ENCODE data around the gene AGPAT1. TPM values are rescaled to one million over a fixed set of nuclear protein-coding genes. Genes with fewer than 3 reads are reported as not detected.
"Not testable (repeated sequence)": the region's sequence is repeated elsewhere in the genome, so short reads cannot be mapped to it uniquely, and the experiment has no call there.

Gene AGPAT1
- polyA plus RNA-seq, 1 donor, result 109 TPM

DNA sequence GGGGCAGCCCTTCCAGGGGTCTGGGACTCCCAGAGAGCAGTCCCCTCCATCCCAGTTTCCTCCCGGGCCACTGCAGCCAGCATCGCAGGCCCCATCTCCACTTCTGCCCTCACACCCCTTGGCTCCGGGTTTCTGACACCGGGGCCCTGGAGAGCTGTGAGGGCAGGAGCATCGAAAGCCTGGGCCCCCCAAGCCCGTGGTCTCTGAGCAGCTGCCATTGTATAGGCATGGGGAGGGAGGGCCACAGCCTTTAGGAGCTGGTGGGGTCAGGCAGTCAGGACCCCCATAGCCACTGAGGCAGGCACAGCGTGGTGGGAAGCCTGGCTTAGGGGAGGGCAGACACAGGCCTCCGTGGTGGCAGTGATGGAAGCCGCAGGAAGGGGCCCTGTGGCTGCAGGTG is 26.3 kb upstream of the AGPAT1 start:
- no peak overlapping the region for H3K4me3 ChIP-seq (ENCODE audit: low read length)
- WGBS (ENCODE audit: insufficient coverage, low lambda C conversion rate), result no CpG with 5 or more reads among the region's 9 CpGs
- H3K9me3 ChIP-seq (ENCODE audit: control insufficient read depth, low read depth, low read length), result no peaks in the 10 kb centered on the region
- no peak overlapping the region for H3K27ac ChIP-seq (ENCODE audit: low read length)
- peaks cover 7% of the 10 kb centered on the region for H3K27me3 ChIP-seq (ENCODE audit: control insufficient read depth, insufficient read depth, low read length)
- no peaks in the 10 kb centered on the region for H3K36me3 ChIP-seq (ENCODE audit: control insufficient read depth, insufficient read depth, low read length)
- no peak for DNase-seq
- H3K4me1 ChIP-seq (ENCODE audit: control insufficient read depth, insufficient read depth, low read length), result no peaks in the 10 kb centered on the region

DNA sequence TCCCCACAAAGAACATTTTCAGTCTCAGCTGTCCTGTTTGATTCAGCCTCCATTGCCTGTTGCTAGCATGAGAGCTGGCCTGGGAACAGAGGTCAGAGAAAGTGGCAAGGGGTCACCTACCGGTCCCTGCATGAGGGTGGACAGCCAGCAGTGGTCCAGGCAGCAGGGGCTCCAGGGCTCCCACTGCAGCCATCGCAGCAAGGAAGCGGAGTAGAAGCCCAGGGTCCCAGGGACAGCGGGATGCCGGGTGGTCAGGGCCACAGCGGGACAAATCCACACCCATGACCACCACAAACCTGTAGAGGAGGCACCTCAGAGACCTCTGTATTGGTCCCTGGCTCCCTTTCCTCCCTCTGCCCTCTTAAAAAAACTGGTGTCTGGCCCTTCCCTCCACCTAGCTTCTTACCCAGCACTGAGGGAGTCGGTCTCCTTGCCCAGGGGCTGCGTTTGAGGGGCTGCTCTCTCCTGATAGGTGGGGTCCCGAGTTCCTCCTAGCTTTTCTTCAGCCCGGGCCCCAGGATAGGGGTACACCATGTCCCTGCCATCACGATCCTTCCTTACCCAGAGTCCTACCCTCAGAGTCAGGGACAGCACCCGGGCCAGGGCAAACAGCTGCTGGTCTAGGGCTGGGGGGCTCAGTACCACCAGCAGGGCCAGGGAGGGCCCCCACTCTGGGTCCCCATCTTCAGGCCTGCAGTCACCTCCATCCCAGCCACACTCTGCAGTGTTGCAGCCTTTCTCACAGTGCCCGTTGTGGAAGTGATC is 25.0 kb upstream of the AGPAT1 start:
- H3K4me1 ChIP-seq (ENCODE audit: control insufficient read depth, insufficient read depth, low read length), result peaks cover 5% of the 10 kb centered on the region
- no peaks in the 10 kb centered on the region for H3K36me3 ChIP-seq (ENCODE audit: control insufficient read depth, insufficient read depth, low read length)
- no peak overlapping the region for H3K4me3 ChIP-seq (ENCODE audit: low read length)
- H3K27me3 ChIP-seq (ENCODE audit: control insufficient read depth, insufficient read depth, low read length), result peaks cover 7% of the 10 kb centered on the region
- DNase-seq, result no peak
- no CpG with 5 or more reads among the region's 13 CpGs for WGBS (ENCODE audit: insufficient coverage, low lambda C conversion rate)
- H3K27ac ChIP-seq (ENCODE audit: low read length), result no peak overlapping the region
- H3K9me3 ChIP-seq (ENCODE audit: control insufficient read depth, low read depth, low read length), result no peaks in the 10 kb centered on the region

DNA sequence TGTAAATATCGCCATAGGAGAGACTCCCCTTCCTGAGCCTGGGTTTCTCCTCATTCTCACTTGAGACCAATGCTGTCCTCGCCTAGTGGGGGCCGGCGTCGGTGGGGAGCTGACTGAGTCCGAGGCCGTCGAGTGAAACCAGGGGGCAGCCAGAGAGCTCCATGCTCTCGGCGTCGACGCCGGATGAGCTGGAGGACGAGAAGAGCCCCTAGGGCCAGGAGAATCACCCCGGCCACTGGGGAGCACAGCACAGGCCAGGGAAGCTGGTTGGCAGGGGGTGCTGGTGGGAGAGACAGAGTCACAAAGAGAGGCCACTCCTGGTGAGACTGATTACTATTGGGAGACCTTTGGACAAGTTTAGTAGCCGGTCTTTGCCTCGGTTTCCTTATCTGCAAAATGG is 23.0 kb upstream of the AGPAT1 start:
- Histone ChIP-seq H3K4me1 (ENCODE audit: control insufficient read depth, insufficient read depth, low read length) (peaks cover 12% of the 10 kb centered on the region), H3K27ac (ENCODE audit: low read length) (no peak overlapping the region), H3K4me3 (ENCODE audit: low read length) (no peak overlapping the region), H3K36me3 (ENCODE audit: control insufficient read depth, insufficient read depth, low read length) (no peaks in the 10 kb centered on the region), H3K9me3 (ENCODE audit: control insufficient read depth, low read depth, low read length) (no peaks in the 10 kb centered on the region), H3K27me3 (ENCODE audit: control insufficient read depth, insufficient read depth, low read length) (peaks cover 3% of the 10 kb centered on the region)
- no peak for DNase-seq
- no CpG with 5 or more reads among the region's 17 CpGs for WGBS (ENCODE audit: insufficient coverage, low lambda C conversion rate)

DNA sequence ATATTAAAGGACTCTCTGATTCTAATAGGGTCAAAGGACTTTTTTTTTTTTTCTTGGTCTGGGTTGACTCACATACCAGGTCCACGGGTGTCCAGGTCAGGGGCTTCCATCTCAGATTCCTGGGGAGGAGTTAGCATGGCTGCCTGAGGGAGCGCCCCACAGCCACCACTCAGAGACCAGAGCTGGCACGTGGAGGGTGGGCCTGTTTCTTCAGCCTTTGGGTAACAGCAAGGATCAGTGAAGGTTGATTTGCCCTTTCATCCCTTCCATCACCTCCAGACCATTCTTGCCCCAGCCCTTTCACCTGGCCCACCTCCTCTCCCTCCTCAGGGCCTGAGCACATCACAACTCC is 22.4 kb upstream of the AGPAT1 start:
- no peak overlapping the region for H3K27ac ChIP-seq (ENCODE audit: low read length)
- DNase-seq, result no peak
- H3K36me3 ChIP-seq (ENCODE audit: control insufficient read depth, insufficient read depth, low read length), result no peaks in the 10 kb centered on the region
- peaks cover 15% of the 10 kb centered on the region for H3K4me1 ChIP-seq (ENCODE audit: control insufficient read depth, insufficient read depth, low read length)
- no peak overlapping the region for H3K4me3 ChIP-seq (ENCODE audit: low read length)
- no peaks in the 10 kb centered on the region for H3K27me3 ChIP-seq (ENCODE audit: control insufficient read depth, insufficient read depth, low read length)
- H3K9me3 ChIP-seq (ENCODE audit: control insufficient read depth, low read depth, low read length), result no peaks in the 10 kb centered on the region
- no CpG with 5 or more reads among the region's 3 CpGs for WGBS (ENCODE audit: insufficient coverage, low lambda C conversion rate)

DNA sequence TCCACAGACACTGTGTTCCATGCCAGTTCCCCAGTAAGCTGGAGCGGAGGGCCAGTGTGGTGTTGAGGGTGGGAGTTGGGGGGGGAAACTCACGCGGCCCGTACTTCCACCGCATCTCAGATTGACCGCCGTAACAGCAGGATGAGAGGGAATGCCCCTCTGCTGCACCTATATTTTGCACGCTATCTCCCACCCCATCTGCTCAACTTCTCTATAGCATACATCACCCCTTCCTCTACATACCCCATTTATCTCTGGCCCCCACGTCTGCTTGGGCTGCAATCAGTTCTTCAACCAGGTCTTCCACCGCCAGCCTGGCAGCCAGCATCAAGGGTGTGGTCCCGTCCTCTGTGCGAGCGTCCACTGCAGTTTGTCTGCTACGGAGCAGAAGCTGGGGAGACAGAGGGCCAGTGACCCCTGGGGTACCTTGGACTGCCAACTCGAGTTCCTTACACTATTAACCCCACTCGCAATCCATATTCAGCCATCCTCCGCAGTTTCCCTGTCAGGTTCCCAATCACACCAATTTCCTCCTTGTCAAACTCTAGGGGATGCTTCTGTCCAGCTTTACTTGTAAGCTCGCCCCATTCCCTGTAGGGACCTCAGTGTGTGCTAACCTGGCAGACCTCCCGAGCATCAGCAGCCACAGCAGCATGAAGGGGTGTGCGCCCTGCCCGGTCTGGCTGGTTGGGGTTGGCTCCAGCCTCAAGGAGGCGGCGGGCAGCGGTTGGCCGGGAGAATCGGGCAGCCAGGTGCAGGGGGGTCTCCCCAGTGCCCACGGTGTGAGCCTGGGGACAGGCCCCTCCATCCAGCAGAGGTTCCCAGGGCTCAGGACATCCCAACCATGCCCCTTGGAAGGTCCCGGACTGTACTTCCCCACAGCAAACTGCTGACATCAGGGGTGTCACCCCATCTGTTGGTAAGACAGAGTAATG is 21.1 kb upstream of the AGPAT1 start:
- H3K4me3 ChIP-seq (ENCODE audit: low read length), result peak overlapping the region; percentile 99
- peak in 1 of 2 donors; percentile 61 for DNase-seq
- H3K27me3 ChIP-seq (ENCODE audit: control insufficient read depth, insufficient read depth, low read length), result no peaks in the 10 kb centered on the region
- WGBS (ENCODE audit: insufficient coverage, low lambda C conversion rate), result no CpG with 5 or more reads among the region's 28 CpGs
- H3K36me3 ChIP-seq (ENCODE audit: control insufficient read depth, insufficient read depth, low read length), result no peaks in the 10 kb centered on the region
- H3K9me3 ChIP-seq (ENCODE audit: control insufficient read depth, low read depth, low read length), result no peaks in the 10 kb centered on the region
- peaks cover 25% of the 10 kb centered on the region for H3K4me1 ChIP-seq (ENCODE audit: control insufficient read depth, insufficient read depth, low read length)
- peak overlapping the region; percentile 100 for H3K27ac ChIP-seq (ENCODE audit: low read length)

DNA sequence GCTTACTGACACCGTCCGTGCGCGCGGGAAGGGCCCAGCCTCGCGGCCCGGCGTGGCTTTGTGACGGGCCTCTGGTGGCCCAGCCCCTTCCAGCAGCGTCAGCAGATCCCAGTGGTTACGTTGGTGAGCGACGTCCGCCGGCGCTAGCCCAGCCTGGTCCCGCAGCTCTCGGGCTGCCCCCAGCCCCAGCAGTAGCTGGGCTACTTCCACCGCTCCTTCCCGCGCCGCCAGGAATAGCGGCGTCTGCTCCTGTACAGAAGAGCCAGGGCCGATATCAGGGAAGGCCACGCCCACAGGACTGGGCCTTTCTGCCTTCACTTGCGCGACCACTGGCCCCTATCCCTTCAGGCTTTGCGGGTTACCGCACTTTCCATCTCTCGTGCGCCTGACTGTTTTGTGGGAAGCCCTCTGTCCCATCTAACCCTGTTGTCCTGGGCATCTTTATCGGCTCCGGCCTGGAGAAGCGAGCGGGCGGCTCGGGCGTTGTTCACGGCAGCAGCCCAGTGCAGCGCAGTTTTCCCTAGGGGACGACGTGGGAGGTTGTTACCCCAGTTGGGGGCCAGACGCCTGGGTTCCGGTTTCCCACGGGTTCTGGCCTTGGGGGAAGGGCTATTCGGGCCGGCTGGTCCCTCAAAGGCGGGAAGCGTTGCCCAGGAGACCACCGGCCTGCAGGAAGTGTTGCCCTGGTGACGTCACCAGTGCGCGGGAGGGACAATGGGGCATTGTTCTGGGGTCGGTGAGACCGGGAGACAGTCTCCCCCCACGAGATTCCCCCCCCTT is 20.2 kb upstream of the AGPAT1 start:
- peak overlapping the region; percentile 100 for H3K27ac ChIP-seq (ENCODE audit: low read length)
- no CpG with 5 or more reads among the region's 58 CpGs for WGBS (ENCODE audit: insufficient coverage, low lambda C conversion rate)
- H3K9me3 ChIP-seq (ENCODE audit: control insufficient read depth, low read depth, low read length), result no peaks in the 10 kb centered on the region
- peak; percentile 91 to 92 for DNase-seq
- no peaks in the 10 kb centered on the region for H3K36me3 ChIP-seq (ENCODE audit: control insufficient read depth, insufficient read depth, low read length)
- peak overlapping the region; percentile 99 for H3K4me3 ChIP-seq (ENCODE audit: low read length)
- H3K27me3 ChIP-seq (ENCODE audit: control insufficient read depth, insufficient read depth, low read length), result no peaks in the 10 kb centered on the region
- H3K4me1 ChIP-seq (ENCODE audit: control insufficient read depth, insufficient read depth, low read length), result peaks cover 33% of the 10 kb centered on the region

DNA sequence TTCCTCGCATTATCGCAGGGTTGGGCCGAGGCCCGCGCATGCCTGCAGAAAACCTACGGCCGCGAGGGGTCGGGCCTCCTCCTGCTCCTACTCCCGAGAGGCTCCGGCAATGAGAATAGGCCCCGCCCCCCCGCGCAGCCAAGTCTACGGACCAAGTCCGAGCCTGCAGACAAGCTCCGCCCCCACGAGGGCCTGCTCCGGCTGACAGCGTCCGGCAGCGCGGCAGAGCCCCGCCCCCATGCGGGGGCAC is 19.7 kb upstream of the AGPAT1 start:
- WGBS (ENCODE audit: insufficient coverage, low lambda C conversion rate), result no CpG with 5 or more reads among the region's 25 CpGs
- no peaks in the 10 kb centered on the region for H3K27me3 ChIP-seq (ENCODE audit: control insufficient read depth, insufficient read depth, low read length)
- peak overlapping the region; percentile 100 for H3K27ac ChIP-seq (ENCODE audit: low read length)
- peak; percentile 100 for DNase-seq
- peaks cover 37% of the 10 kb centered on the region for H3K4me1 ChIP-seq (ENCODE audit: control insufficient read depth, insufficient read depth, low read length)
- peak overlapping the region; percentile 99 for H3K4me3 ChIP-seq (ENCODE audit: low read length)
- H3K9me3 ChIP-seq (ENCODE audit: control insufficient read depth, low read depth, low read length), result no peaks in the 10 kb centered on the region
- H3K36me3 ChIP-seq (ENCODE audit: control insufficient read depth, insufficient read depth, low read length), result no peaks in the 10 kb centered on the region

DNA sequence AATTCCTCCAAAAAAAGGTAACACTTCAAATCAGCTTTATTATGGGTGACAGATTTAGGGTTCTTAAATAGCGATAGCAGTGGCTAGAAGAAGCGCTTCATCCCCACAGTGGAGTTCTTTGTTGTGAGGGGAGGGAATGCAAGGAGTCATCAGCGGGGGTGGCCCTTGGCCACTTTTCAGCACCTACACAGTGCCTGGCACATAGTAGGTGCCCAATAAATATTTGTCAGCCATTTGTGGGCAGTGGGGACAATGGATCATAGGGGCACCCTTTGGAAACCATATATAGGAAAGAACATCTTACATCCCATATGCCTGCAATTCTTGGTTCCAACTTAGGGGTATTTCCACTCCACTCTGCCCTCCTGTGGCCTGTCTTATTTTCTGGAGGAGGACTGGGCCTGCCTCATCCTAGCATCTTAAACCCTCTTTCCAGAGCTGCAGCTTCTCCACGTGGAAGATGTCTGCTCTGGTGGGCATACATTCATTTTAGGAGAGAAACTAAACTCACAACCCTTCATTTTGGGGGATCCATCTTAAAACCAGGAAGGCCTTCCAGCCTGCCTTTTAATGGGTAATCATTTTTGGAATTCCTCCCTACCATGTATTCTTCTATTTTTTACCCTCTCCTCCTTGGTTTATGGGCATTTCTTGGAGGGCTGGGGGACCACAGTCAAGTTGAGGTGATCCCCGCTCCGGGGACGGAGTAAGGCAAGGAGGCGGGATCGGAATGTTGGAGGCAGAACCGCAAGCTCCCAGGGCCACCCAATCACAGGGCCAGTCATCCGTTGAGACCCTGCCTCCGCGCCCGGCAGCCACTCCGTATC is 19.2 kb upstream of the AGPAT1 start:
- peak in 1 of 2 donors; percentile 67 for DNase-seq
- no CpG with 5 or more reads among the region's 15 CpGs for WGBS (ENCODE audit: insufficient coverage, low lambda C conversion rate)
- no peaks in the 10 kb centered on the region for H3K36me3 ChIP-seq (ENCODE audit: control insufficient read depth, insufficient read depth, low read length)
- H3K27ac ChIP-seq (ENCODE audit: low read length), result peak overlapping the region; percentile 85
- H3K4me1 ChIP-seq (ENCODE audit: control insufficient read depth, insufficient read depth, low read length), result peaks cover 39% of the 10 kb centered on the region
- no peaks in the 10 kb centered on the region for H3K27me3 ChIP-seq (ENCODE audit: control insufficient read depth, insufficient read depth, low read length)
- no peaks in the 10 kb centered on the region for H3K9me3 ChIP-seq (ENCODE audit: control insufficient read depth, low read depth, low read length)
- H3K4me3 ChIP-seq (ENCODE audit: low read length), result peak overlapping the region; percentile 40

DNA sequence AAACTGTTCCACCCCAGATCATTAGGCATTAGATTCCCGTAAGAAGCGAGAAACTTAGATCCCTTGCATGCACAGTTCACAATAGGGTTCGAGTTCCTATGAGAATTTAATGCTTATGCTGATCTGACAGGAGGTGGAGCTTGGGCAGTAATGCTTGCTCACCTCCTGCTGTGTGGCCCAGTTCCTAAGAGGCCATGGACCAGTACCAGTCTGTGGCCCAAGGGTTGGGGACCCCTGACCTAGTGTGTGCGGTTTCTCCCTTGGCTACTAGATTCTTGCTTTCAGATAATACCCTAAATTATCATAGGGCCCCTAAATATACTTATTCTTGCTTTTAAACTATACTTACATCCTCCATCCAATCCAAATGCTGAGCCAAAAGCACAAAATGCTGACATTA is 18.5 kb upstream of the AGPAT1 start:
- WGBS (ENCODE audit: insufficient coverage, low lambda C conversion rate), result no CpG with 5 or more reads among the region's 4 CpGs
- DNase-seq, result no peak
- Histone ChIP-seq H3K4me1 (ENCODE audit: control insufficient read depth, insufficient read depth, low read length) (peaks cover 39% of the 10 kb centered on the region), H3K27ac (ENCODE audit: low read length) (peak overlapping the region; percentile 85), H3K36me3 (ENCODE audit: control insufficient read depth, insufficient read depth, low read length) (no peaks in the 10 kb centered on the region), H3K27me3 (ENCODE audit: control insufficient read depth, insufficient read depth, low read length) (no peaks in the 10 kb centered on the region), H3K9me3 (ENCODE audit: control insufficient read depth, low read depth, low read length) (no peaks in the 10 kb centered on the region), H3K4me3 (ENCODE audit: low read length) (no peak overlapping the region)

DNA sequence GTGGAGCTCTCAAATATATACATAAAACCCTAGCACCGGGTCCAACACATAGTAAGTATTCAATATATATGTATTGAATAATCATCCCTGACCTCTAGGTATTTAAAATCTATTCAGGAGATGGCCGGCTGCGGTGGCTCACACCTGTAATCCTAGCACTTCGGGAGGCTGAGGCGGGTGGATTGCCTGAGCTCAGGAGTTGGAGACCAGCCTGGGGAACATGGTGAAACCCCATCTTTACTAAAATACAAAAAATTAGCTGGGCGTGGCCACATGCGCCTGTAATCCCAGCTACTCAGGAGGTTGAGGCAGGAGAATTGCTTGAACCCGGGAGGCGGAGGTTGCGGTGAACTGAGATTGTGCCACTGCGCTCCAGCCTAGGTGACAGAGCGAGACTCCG is 17.2 kb upstream of the AGPAT1 start:
- H3K4me3 ChIP-seq (ENCODE audit: low read length); H3K36me3 ChIP-seq (ENCODE audit: control insufficient read depth, insufficient read depth, low read length); H3K9me3 ChIP-seq (ENCODE audit: control insufficient read depth, low read depth, low read length); H3K27me3 ChIP-seq (ENCODE audit: control insufficient read depth, insufficient read depth, low read length); DNase-seq: not testable (repeated sequence)
- peaks cover 39% of the 10 kb centered on the region for H3K4me1 ChIP-seq (ENCODE audit: control insufficient read depth, insufficient read depth, low read length)
- peak overlapping the region; percentile 99 for H3K27ac ChIP-seq (ENCODE audit: low read length)
- 91% methylated on average over 4 of the region's 13 CpGs for WGBS (ENCODE audit: insufficient coverage, low lambda C conversion rate)

Data from large intestine (tissue), 3 donors.